Measurements from ENCODE around the gene B4GALNT3.

DNA sequence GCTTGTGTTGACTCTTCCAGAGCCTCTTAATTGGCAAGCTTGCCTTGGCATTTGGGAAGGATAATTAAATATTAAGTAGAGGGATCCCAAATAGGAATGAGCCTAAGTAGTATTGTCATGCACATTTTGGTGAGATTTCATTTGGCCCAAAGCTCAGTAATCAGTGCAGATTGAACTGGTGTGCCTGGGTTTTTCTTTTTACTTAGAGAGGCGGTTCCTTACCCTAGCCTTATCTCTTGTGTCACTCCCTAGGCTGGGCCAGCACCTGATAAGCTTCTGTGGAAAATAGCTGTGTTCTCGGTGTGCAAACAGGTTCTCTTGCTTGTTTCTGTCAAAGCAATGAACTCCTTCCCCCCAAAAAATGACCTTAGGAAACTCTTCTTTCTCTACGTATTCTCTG, 9.3 kb upstream of the B4GALNT3 start:
- no peak for TF ChIP-seq POLR2A (IDR thresholded peaks at IDR 0.05)
- TF ChIP-seq, protein P1, sequence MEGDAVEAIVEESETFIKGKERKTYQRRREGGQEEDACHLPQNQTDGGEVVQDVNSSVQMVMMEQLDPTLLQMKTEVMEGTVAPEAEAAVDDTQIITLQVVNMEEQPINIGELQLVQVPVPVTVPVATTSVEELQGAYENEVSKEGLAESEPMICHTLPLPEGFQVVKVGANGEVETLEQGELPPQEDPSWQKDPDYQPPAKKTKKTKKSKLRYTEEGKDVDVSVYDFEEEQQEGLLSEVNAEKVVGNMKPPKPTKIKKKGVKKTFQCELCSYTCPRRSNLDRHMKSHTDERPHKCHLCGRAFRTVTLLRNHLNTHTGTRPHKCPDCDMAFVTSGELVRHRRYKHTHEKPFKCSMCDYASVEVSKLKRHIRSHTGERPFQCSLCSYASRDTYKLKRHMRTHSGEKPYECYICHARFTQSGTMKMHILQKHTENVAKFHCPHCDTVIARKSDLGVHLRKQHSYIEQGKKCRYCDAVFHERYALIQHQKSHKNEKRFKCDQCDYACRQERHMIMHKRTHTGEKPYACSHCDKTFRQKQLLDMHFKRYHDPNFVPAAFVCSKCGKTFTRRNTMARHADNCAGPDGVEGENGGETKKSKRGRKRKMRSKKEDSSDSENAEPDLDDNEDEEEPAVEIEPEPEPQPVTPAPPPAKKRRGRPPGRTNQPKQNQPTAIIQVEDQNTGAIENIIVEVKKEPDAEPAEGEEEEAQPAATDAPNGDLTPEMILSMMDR (IDR thresholded peaks at IDR 0.05): no peak
